SK-N-MC (cell line): ENCODE measurements around the gene GPR50.

Experiments used
- EZH2 ChIP-seq: fragments of 200-600 bp; sonication (generic); IDR thresholded peaks from one replicate; pipeline ENCODE4 v1.6.1; 2017; ENCODE audit warnings: antibody characterized with exemption
- POLR2AphosphoS5 ChIP-seq: IDR thresholded peaks from 2 replicates; pipeline ENCODE4 v1.6.1; 2012; ENCODE audit warnings: mild to moderate bottlenecking, low read depth, low read length, borderline replicate concordance

GRCh38 chrX:151181088-151181487 lies 4.7 kb downstream of the GPR50 start:
- TF ChIP-seq POLR2AphosphoS5 (no peak), EZH2 (no peak)
